ENCODE measurements around the gene TTBK2.

TTBK2 gene

DNA sequence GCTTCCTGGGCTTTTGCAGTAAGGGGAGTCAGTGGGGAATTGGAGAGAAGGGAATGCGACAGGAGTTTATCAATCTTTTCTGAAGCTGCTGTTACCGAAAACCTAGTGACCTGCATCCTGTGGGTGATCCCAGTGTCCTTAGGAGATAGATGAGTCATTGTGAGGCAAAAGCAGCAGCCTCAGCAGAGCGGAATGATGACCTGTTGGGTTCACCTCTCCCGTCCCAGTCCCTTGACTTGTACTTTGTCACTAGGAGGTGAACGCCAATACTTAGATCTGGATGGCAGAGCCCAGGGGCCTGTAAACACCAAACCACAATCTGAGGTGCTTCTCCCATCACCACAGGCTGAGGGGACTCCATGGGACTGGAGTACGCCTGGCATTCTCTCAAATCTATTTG is 201.5 kb downstream of the TTBK2 start:
- TF ChIP-seq, protein P1, sequence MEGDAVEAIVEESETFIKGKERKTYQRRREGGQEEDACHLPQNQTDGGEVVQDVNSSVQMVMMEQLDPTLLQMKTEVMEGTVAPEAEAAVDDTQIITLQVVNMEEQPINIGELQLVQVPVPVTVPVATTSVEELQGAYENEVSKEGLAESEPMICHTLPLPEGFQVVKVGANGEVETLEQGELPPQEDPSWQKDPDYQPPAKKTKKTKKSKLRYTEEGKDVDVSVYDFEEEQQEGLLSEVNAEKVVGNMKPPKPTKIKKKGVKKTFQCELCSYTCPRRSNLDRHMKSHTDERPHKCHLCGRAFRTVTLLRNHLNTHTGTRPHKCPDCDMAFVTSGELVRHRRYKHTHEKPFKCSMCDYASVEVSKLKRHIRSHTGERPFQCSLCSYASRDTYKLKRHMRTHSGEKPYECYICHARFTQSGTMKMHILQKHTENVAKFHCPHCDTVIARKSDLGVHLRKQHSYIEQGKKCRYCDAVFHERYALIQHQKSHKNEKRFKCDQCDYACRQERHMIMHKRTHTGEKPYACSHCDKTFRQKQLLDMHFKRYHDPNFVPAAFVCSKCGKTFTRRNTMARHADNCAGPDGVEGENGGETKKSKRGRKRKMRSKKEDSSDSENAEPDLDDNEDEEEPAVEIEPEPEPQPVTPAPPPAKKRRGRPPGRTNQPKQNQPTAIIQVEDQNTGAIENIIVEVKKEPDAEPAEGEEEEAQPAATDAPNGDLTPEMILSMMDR (IDR thresholded peaks at IDR 0.05; ENCODE audit: low read depth, low read length, missing control alignments): no peak
- no peak for DNase-seq (ENCODE audit: extremely low read depth, low read depth)
- H3K4me3 ChIP-seq (replicated peaks; ENCODE audit: low read depth, low read length): no peak overlapping the region

DNA sequence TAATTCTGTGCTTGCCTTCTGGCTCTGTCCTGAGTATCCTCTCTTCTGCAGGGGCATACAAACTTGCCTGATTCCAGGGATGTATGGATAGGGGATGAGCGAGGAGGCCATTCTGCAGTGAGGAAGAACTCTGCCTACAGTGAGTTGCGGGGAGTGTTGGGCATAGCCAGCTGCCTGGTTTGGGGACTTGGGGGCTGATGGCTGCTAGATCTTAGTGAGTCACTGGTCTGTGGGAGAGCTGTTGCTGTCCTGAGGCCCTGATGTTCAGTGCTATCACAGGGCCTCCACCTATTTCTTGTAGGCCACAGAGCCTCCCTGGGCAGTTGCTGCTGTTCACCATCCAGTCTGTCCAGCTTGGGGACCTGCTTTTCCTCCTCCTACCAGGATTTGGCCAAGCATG is 204.0 kb downstream of the TTBK2 start:
- H3K4me3 ChIP-seq (replicated peaks; ENCODE audit: low read depth, low read length): no peak overlapping the region

DNA sequence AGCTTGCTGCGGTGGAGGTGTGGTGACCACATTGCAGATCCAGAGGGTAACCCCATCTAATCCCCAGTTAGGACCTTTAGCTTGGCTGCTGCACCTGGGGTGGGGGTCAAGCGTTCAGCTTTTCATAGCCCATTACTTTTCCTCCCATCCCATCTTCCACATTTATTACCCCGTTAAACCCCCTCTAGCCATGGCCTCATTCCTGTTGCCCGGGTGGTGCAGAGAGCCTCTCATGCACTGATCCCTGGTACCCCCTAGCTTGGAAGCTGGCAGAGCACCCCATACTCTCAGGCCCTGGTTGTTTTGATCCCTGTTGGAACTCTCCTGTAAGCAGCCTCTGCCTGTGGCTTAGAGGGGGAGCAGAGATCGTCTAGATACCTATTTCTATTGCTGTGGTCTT is 204.5 kb downstream of the TTBK2 start:
- TF ChIP-seq, protein P1 (IDR thresholded peaks at IDR 0.05; ENCODE audit: low read depth, low read length, missing control alignments): no peak
- DNase-seq (ENCODE audit: extremely low read depth, low read depth): no peak
- no peak overlapping the region for H3K4me3 ChIP-seq (replicated peaks; ENCODE audit: low read depth, low read length)

More for the DNA sequence above, 204.0 kb downstream of the TTBK2 start:
- no peak for DNase-seq (ENCODE audit: extremely low read depth, low read depth)
- TF ChIP-seq, protein P1 (IDR thresholded peaks at IDR 0.05; ENCODE audit: low read depth, low read length, missing control alignments): no peak

DNA sequence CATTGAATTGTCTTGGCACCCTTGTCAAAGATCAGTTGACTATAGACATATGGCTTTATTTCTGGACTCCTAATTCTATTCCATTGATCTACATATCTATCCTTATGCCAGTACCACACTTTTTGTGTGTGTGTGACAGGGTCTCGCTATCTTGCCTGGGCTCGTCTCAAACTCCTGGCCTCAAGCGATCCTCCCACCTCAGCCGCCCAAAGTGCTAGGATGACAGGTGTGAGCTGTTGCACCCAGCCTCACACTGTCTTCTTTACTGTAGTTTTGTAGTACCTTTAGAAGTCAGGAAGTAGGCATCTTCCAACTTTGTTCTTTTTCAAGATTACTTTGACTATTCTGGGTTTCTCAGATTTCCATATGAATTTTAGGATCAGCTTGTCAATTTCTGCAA is 208.0 kb downstream of the TTBK2 start:
- no peak for DNase-seq (ENCODE audit: extremely low read depth, low read depth)
- no peak overlapping the region for H3K4me3 ChIP-seq (replicated peaks; ENCODE audit: low read depth, low read length)
- TF ChIP-seq, protein P1 (IDR thresholded peaks at IDR 0.05; ENCODE audit: low read depth, low read length, missing control alignments): no peak

DNA sequence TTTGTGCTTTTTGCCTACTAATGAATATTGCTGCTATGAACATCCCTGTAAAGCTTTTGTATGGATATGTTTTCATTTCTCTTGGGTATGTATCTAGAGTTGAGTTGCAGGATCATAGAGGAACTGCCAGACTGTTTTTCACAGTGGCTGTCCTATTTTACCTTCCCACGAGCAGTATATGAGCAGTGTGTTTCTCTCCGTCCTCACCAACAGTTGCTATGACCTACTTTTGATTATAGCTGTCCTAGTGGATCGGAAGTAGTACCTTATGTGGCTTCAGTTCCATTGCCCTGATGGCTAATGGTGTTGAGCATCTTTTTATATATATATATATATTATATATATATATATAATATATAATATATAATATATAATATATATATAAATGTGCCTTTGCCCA is 208.8 kb downstream of the TTBK2 start:
- no peak overlapping the region for H3K4me3 ChIP-seq (replicated peaks; ENCODE audit: low read depth, low read length)
- no peak for DNase-seq (ENCODE audit: extremely low read depth, low read depth)
- TF ChIP-seq, protein P1 (IDR thresholded peaks at IDR 0.05; ENCODE audit: low read depth, low read length, missing control alignments): no peak

DNA sequence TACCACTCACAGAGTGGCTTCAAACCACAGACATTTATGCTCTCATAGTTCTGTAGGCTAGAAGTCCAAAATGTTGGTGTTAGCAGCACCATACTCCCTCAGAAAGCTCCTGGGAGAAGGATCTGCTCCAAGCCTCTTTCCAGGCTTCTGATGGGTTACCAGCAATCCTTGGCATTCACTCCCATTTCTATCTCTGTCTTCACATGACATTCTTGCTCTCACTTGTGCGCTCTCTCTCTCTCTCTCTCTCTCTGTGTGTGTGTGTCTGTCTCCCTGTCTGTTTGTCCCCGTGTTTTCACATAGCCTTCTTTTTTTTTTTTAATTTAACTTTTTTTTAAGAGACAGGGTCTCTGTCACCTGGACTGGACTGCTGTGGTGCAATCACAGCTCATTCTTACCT is 209.9 kb downstream of the TTBK2 start:
- DNase-seq (ENCODE audit: extremely low read depth, low read depth): no peak
- no peak overlapping the region for H3K4me3 ChIP-seq (replicated peaks; ENCODE audit: low read depth, low read length)
- TF ChIP-seq, protein P1 (IDR thresholded peaks at IDR 0.05; ENCODE audit: low read depth, low read length, missing control alignments): no peak

DNA sequence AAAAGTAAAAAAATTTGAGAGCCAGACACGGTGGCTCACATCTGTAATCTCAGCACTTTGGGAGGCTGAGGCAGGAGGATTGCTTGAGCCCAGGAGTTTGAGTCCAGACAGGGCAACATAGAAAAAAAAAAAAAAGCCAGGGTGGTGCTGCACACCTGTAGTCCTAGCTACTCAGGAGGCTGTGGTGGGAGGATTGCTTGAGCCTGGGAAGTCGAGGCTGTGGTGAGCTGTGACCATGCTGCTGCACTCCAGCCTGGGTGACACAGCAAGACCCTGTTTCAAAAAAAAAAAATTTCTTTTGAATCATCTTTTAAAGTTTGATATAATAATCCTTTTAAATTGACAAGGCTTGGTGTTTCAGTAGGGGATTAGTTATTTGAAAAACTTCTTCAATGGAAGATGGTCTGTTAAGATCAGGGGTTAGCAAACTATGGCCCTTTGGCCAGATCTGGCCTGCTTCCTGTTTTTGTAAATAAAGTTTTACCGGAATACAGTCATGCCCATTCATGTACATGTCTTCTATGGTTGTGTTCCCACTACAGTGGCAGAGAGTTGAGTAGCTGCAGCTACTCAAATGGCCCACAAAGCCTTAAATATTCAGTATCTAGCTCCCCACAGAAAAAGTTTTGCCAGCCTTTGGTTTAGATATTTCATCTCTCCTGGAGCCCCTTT is 212.6 kb downstream of the TTBK2 start:
- H3K4me3 ChIP-seq (replicated peaks; ENCODE audit: low read depth, low read length): no peak overlapping the region
- DNase-seq (ENCODE audit: extremely low read depth, low read depth): no peak

More for the DNA sequence above, 212.6 kb downstream of the TTBK2 start:
- TF ChIP-seq, protein P1 (IDR thresholded peaks at IDR 0.05; ENCODE audit: low read depth, low read length, missing control alignments): no peak

Measured in HFF-Myc (cell line).